ENCODE results near the gene SNCA. TPM values are rescaled to one million over a fixed set of nuclear protein-coding genes. Genes with fewer than 3 reads are reported as not detected.

SNCA gene
- total RNA-seq, 1 donor from 2014 or later = 116 TPM

DNA sequence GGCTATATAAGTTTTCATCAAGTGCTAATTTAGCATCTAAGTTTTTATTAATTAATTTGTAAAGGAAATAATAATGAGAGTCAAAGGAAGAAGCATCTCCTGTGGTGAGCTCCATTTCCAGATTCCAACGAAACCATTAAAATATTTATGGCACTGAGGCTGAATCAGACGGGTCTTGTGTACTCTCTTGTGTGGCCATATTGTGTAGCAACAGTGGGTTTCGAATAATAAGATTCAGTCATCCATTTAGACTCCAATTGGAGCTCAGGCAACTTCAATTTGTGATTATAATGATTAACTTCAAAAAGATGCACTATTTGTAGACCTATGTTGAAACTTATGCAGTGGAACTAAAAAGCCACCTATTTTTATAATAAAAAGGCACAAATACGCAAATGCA lies 82.4 kb downstream of the SNCA start:
- peak in 1 of 2 donors; percentile 20 for DNase-seq (ENCODE audit: low read depth in 2 of 2)

DNA sequence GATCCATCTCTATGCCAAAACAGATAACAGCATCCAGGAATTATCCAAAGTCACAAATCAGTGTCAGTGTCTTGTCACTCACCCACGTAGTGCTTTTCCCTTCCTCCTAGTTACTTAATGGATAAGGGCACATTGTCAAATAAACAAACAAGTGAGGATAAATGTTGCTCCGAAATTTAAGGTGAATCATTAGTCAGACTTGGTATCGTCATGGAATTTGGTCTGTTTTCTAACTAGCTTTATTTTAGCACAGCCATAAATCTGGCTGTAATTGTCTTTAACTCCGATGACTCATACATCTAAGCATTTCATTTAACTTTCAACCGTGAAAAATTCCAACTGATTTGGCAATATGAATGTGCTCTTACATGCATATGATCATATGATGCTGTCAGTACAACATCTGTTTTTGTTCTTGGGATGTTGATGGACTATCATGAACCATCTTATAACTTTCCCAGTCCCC lies 83.3 kb downstream of the SNCA start:
- peak; percentile 97 to 99 for DNase-seq (ENCODE audit: low read depth in 2 of 2)

DNA sequence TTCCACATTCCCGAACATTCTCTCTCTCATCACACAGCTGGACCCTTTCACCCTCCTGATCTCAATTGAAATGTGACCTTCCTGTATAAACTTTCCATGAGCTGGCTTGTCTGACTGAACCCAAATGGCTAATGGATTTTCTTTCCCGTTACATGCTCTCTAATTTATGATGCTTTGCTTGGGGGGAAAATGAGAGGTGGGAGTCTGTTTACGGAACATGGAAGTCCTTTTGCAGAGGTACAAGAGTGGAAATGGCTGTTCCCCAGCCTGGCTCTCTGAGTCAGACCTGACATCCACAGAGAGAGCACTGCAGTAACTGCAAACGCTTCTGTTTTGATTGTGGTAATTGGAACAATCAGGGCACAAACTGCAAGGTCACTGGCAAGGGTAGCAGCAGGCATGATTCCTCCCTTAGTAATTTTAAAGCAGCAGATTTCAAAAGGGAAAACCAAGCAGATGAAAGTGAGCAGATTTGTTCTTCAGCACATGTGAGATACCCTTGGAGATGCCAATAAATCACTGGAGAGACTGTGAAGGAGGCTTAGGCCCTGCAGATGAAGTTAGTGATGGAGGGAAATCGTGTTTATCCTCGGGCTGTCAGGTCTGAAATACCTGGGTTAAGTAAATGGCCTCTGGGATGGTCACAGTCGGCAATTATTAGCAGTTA lies 83.9 kb downstream of the SNCA start:
- DNase-seq (ENCODE audit: low read depth in 2 of 2) = peak; percentile 87 to 95

DNA sequence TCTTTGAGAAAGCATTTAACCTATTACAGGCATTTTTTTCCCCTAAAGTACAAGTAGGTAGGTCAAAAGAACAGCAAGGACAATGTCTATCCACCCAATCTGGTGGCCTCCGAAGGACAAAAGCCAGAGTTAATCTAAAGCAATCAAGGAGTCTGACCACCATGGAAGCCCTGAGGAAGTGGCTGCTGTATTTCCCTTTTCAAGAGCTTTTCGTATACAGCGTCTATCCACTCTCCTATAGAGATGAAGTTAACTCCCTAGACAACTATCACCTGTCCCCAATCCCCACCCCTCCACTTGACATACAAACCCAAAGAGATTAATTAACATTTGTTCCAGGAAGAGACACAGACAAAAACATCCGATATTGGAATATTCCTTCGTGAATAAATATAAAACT lies 85.5 kb downstream of the SNCA start:
- peak in 1 of 2 donors; percentile 13 for DNase-seq (ENCODE audit: low read depth in 2 of 2)

DNA sequence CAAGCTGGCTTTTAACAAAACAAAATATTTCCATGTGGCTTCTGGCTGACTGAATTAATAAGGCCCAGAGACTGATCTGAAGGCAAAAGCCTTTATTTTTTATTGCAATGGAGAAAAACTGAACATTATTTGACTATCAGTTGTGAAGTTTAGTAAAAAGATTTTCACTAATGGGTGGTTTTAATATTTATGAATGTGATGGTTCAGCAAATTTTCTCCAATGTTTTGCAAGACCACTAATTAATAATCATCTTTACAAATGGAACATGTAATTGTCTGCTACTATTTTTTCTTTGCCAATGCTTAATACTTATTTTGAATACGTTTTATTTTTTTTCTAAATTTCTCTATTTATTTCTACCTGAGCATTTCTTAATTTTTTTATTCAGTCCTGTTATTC lies 90.6 kb downstream of the SNCA start:
- no peak for DNase-seq (ENCODE audit: low read depth in 2 of 2)

DNA sequence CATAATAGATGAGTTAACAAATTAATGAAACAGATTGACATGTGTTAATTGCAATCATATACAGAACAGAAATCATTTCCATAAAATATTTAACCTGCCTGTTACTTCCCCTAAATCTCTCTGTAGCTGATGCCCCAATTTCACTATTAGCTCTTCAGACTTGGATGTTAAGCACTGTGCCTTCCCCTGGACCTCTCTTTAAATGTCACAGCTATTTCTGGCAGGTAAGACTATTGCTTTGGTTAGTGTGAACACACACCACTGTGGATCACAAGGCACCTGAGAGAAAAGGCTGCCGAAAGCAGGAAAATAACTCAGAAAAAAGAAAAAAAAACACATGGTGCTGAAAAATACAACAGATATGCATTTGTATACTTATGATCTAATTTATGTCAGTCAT lies 91.3 kb downstream of the SNCA start:
- no peak for DNase-seq (ENCODE audit: low read depth in 2 of 2)

DNA sequence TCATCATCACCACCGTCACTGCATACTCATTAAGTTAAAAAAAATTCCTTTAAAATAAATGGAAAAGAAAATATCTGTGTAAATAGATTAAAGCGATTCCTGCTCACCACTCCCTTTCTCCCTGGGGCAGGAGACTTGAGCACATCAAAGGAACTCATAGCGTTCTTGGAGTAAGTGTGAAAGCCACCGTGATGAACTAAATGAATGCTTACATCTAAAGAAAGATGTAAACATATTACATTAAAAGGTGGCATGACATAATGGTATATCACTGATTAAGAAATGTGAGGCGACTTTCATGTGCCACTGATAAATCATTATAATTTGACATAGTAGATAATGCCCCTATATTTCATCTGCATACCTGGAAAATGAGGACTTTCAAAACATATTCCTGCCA lies 92.0 kb downstream of the SNCA start:
- no peak for DNase-seq (ENCODE audit: low read depth in 2 of 2)

DNA sequence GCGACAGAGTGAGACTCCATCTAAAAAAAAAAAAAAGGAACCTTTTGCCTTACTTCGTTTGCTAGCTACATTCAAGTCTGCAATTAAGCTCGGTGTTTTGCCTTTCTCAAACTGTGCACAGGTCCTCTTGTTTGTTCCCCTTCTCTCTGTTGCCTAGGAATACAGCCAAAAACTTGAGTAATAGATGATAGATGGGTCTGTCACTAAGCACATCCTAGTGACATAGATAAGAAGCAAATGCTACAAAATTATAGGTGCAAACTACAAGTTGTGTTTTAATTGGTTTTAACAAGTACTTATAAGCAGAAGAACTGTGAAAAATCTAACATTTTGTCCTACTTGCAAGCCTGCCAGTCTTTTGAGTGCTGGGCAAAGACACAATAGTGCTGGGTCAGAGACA lies 95.2 kb downstream of the SNCA start:
- DNase-seq (ENCODE audit: low read depth in 2 of 2) = no peak

DNA sequence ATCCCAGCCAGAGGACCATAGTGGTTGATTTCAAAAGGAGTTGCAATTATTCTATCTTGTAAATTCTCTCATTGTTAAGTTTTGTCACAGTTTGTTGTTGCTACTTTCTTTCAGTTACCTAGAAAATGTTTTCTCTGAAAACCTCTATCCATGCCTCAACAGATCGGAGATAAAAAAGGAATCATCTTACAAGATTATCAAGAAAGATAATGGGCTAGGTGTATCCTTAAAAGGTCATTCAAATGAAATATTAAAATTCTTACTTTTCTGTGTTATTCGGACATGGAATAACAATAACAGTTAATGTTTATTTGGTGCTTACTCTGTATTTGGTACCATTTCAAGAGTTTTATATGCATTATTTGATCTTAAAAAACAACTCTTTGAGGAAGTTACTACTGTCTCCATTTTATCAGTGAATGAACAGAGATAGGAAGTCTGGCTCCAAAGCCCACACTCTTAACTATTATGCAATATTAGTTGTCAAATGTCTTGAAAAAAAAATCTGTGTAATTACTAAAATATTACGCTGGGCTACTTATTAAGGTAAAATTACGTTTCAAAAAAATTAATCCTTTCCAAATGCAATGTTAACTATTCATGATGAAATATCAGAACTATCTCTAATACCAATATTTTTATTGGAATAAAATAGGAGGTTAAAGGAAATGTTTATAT lies 97.5 kb downstream of the SNCA start:
- no peak for DNase-seq (ENCODE audit: low read depth in 2 of 2)

DNA sequence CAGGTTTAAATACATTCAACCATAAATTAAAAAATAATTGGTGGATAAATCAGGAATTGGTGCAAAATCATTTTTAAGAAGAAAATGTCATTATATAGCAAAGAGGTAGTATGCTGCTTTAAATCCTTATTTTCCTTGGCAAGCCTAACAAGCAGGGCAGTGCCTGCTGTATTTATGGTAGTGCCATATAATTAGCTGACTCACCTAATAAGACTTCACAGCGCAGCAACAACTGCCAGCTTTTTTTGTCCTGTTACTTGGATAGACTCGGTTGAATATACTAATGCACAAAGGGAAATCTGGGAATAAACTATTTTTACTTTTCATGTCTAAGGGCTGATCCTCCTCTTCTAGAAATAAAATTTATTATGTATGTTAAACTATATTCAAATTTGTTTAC lies 99.1 kb downstream of the SNCA start:
- peak; percentile 37 to 83 for DNase-seq (ENCODE audit: low read depth in 2 of 2)

DNA sequence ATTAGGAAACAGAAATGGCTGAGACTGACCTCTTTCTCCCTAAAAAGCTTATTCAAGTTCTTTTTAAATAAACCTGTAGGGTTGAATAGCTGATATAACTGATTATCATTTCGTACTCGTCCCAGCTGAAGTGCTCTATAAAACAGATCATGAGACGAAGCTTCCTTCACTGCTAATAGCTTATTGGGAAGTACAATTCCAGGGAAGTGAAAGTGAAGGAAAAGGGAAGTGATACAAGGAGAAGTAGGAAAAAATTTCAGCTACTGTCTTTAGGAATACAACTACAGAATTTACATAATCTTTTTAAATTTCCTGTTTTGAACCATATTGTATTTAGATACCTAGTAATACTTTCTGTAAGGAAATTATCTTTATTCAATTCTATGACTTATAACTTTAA lies 103.0 kb downstream of the SNCA start:
- no peak for DNase-seq (ENCODE audit: low read depth in 2 of 2)

DNA sequence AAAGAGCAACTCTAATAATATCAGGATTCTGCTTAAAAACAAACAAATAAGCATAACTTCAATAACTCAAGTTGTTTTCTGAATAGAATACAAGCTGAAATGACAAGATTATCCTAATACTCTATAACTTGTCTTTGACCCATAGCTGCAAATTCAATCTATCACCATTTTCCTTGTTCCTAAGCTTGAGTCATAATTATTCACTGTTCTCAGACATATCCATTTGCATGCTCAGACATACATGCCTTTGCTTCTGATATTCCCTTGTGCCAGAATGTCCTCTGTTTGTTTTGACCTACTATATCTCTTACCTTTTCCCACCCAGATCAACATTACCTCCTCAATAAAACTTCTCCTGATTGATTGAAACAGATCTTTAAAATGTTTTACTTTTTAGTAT lies 109.7 kb downstream of the SNCA start:
- no peak for DNase-seq (ENCODE audit: low read depth in 2 of 2)

DNA sequence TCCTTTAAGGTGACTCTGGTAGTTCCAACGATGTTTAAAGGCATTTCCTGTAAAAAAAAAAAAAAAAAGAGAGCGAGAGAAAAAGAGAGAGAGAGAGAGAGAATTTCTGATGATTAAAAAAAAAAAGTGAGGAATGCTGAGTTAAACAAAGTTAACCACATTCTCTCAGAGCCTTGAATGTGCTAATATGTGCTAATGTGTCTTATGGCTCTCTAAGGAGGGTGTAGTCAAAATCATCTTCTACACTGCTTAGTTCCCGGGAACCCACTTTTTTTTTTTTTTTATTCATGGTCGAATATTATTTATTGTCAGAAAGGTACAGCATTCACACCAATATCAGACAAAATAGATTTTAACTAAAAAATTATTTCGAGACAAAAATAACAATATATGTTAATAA lies 111.7 kb downstream of the SNCA start:
- no peak for DNase-seq (ENCODE audit: low read depth in 2 of 2)

DNA sequence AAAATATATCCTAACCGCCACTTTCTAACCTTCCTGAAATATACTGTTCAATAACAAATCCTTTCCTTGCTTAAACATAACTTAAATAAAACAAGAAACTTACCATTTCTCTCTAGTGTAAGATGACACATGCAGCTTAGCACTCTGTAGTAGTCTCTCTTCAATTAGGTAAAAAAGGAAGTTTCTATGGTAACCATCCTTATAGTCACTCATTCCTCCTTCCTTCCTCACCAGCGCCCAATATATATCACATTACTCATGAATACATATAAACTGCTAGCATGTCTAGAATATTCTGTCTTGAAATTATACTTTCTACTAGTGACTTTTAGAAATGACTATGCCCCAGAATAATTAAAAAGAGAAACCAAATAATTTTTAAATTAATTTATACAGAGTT lies 112.2 kb downstream of the SNCA start:
- DNase-seq (ENCODE audit: low read depth in 2 of 2) = peak in 1 of 2 donors; percentile 65

DNA sequence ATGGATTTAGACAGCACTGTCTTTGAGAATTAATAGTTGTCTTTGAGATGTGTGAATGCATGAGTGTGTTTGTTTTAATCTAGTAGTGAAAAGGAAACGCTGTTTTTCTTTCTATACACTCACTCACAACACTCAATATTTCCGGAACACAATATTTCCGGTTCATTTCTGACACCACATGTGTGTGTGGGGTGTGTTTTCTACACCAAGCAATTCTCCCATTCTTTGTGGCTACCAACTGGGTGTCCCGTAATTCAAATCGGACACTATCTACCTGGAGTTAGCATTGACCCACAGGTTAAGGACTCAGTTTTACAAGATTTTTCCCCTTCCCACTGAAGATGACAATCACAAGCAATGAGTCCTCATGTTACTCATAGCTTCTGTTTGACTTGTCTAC lies 113.9 kb downstream of the SNCA start:
- peak; percentile 32 to 61 for DNase-seq (ENCODE audit: low read depth in 2 of 2)

DNA sequence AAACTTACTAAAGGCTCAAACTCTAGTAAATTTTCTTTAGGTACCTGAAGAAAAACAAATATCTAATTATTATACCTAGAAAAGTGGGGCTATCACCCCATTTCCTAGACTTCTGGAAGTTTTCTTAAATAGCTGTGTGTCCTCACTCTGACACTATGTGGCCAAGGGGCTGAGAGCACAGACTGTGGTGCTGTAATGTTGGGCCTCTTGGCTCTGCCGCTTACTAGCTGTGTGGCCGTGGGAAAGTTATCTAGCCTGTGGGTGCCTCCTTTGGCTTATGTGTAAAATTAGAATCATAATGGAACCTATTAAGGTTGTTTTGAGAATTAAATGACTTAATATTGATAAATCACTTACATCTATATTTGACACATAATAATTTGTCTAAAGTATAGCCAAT lies 114.4 kb downstream of the SNCA start:
- no peak for DNase-seq (ENCODE audit: low read depth in 2 of 2)

DNA sequence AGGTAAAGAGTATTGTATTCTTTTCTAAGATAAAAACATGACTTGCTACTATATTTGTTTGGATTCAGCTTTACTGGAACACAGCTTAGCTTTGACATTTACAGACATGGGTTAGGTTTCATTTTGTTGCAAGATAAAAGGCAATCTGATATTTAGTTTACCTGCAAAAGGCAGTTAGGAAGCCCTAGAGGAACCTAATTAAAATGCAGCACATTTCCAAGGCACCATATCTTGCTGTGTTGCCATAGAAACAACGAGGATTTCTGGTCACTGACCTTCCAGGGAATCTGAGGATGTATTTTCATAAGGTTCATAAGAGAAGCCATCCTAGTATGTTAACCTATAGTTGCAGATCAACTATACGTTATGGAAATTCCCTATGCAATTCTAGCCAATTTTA lies 116.0 kb downstream of the SNCA start:
- DNase-seq (ENCODE audit: low read depth in 2 of 2) = no peak

DNA sequence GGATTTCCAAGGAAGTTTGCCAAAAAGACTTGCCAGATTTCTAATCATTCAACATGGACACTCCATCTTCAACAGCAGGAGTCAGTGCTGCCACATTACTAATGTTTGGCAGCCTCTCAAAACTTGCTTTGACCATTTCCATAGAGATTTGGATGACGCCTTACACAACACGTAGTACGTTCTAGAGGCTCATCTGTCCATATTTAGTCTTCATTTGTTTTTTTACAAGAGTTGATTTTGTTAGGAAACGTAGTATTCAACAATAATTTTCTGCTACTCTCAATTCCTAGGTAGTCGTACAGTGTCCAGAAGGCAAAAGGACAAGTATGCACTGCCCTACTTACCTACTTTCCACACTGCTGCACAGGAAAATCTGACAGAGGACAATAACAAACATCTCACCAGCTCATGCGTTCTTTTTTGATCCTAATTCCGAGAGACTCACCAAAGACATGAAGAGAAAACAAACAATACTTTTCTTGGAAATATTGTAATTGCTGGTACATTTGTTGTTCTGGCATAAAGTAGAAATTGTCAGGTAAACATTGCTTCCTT lies 117.3 kb downstream of the SNCA start:
- DNase-seq (ENCODE audit: low read depth in 2 of 2) = no peak

DNA sequence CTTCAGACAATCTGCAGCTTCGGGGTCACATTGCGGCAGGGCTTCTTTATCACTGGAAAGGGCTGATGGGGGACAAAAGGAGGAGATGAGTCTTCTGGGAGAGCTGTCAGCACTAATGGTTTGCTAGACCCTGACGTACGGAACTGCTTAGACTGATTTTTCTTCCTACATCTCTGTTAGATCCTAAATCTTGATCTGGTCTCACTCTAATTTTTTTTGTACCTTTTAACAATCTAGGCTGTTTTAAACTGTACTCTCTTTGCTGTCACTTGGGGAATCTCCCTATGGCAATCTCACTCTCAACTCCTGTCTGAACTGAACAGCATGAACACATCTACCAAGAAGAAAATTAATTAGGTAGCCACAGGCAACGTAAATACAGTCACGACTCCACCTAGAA lies 120.1 kb downstream of the SNCA start:
- DNase-seq (ENCODE audit: low read depth in 2 of 2) = no peak

DNA sequence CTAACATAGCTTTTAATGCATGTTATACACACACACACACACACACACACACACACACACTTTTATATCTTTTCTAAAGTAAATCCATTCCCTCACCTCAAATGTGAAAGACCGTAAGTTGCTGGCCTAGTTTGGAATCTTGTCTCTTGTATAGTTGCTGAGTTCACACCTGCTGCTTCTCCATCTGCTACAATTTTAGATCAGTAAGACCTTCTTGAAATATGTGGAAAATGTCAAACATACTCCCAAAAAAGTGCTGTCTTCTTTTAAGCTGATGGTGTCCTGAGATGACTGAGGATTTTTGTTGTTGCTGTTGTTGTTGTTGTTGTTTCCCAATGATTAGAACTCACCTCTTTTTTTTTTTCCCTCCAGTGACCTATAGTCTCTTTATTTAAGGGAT lies 121.3 kb downstream of the SNCA start:
- DNase-seq (ENCODE audit: low read depth in 2 of 2) = no peak

DNA sequence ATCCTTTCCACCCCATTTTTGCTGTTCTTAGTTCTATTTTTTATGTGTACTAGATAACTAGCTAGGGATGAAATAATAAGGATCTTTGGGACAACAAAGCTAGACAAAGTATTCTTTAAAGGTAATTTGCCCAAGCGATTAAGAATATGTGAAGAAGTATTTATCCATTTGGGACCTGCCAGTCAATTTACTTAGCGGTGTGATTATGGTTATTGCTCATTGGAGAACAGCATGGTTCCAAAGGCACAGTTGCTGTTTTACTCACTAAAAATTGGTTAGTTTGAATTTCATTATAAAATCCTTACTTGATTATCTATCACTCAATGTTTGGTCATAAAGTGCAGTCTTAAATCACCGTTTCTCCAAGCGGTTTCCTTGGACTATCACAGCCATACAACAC lies 124.1 kb downstream of the SNCA start:
- DNase-seq (ENCODE audit: low read depth in 2 of 2) = no peak

DNA sequence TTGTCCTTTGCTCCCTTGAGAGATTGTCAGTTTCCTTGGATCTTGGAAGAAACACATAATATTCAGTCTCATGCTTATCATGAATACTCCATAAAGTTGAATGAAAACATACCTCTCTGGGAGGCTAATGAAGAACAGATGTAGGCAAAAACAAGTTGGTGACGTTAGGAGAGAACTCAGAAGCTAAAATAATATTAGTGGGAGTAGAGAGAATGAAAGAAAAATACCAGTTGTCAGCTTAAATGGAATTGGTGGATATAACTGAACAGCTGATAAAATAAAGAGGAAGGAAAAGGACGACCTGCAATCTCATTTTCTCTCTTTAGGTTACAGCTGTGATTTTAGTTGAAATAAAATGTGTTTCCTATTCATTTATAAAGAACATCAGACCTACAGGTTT lies 124.8 kb downstream of the SNCA start:
- peak; percentile 68 to 79 for DNase-seq (ENCODE audit: low read depth in 2 of 2)

DNA sequence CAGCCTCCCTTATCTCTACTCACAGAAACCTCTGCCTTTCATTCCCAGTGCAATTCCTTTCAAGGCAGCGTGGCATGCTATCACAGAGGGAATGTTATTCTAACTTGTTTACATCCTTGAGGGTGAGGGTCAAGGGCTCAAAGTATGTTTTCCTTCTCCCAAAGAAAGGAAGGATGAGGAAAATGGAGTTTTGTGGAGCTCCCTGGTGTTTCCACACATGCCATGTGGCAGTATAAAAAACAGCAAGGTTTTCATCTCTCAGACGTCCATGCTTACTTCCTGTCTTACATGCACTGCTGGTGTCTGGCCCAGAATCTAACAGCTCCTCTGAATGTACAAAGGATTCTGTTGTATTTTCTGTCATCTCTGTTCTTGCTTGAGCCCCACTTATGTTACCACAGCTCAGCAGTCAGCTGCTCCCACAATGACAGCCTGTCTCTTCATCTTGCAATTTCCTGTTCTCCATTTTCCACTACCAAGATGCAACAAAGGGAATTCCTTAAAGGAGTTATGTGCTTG lies 128.0 kb downstream of the SNCA start:
- DNase-seq (ENCODE audit: low read depth in 2 of 2) = peak in 1 of 2 donors; percentile 92

Data from dermis microvascular lymphatic vessel endothelial cell (primary cell).